Activated gamma-delta T cell (primary cell): ENCODE data around the gene LEUTX.
"Not testable (repeated sequence)": the region's sequence is repeated elsewhere in the genome, so short reads cannot be mapped to it uniquely, and the experiment has no call there.

ENCODE experiments used
- DNase-seq: peaks from one replicate; lab custom pipeline; 2025; lab: John Stamatoyannopoulos, UW
- total RNA-seq, 2 donors: gene quantifications; one replicate each; lab custom pipeline; 2026; lab: John Stamatoyannopoulos, UW

LEUTX gene, protein sequence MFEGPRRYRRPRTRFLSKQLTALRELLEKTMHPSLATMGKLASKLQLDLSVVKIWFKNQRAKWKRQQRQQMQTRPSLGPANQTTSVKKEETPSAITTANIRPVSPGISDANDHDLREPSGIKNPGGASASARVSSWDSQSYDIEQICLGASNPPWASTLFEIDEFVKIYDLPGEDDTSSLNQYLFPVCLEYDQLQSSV
- 0 reads per million in 2 donors for total RNA-seq

DNA sequence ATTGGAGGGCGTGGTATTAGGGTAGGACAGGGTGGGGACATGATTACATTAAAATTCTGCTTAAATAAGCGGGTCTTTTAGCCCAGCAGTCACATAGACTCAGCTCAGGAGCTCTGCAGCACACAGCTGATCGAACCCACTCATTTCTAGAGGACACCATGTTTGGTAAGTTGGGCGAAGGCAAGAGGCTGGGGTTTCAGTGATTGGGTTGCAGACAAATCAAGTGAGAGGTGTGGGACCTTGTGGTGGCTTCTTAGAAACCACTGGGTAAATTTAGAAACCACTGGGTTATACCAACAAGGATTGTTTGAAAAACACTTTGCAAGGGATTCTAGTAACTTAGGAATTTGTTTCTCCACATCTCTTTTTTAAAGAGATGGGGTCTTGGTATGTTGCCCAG, at the start of gene LEUTX:
TSS of gene LEUTX (plus strand) at position 92 of the 400 bp plus-strand sequence. CDS start at position 159, 67 bp downstream.
- no peak for DNase-seq

DNA sequence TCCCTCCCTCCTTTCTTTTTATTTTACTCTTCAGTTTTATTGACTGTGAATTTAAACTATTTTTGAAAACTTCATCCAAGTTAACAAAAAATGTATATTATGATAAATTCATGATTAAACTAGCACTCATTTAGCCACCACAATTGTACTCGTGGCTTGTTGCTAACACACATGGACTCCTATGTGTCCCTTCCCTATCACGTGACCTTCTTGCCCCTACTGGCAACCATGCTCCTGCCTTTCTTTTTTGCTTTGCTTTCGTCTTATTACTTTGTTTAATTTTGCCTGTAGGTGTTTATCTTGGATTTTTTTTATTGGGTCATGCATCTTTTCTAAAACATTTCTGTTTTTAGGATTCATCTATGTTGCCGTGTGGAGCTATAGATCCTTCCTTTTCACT, 49.1 kb upstream of the LEUTX start:
- no peak for DNase-seq

DNA sequence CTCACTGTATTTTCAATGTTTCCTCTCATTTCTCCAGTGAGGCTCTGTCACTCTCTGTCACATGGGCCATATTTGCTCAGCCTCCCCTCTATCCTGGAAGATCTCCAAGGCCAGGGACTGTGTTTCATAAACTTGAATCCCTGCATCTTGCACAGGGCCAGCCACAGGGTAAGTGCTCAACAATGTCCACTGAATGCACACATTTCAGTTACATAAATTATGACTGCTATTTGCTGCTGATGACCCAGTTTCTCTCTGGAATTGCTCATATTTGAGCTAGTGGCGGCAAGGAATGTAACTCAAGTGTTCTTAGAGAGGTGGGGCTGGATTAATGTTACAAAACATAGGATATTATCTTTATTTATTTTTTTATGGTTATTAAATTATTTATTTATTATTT, 47.0 kb upstream of the LEUTX start:
- no peak for DNase-seq

DNA sequence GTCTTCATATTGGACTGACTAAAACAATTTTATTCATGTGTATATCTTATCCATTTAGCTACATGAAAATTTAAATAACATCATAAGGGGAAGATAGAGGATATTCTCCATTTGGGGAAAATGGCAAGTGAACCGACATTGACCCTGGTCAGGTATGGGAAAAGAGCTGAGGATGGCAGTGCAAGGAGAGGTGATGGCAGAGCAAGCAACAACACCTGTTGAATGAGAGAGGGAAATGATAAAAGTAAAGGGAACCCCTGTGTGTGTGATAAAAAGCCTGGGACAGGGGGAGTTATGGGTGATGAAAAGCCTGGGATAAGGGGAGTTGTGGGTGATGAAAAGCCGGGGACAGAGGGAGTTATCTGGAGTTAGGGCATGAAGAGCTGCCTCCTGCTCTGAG, 44.8 kb upstream of the LEUTX start:
- no peak for DNase-seq

DNA sequence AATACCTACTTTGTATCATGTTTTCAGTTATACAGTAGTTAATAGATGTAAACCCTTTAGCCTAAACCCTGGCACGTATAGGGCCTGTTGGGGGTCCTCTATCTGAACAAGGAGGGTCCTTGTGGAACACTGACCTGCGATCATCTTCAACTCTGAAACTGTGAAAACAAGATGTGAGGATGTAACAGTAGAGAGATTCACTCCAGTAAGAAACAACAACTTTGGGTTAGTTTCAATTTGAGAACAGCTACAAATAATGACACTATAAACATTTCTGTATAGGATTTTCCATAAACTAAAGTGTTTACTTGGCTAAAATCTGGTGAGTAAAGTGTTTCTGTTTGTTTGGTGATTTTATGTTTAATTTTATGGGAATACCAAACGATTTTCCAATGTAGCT, 43.0 kb upstream of the LEUTX start:
- DNase-seq: no peak

DNA sequence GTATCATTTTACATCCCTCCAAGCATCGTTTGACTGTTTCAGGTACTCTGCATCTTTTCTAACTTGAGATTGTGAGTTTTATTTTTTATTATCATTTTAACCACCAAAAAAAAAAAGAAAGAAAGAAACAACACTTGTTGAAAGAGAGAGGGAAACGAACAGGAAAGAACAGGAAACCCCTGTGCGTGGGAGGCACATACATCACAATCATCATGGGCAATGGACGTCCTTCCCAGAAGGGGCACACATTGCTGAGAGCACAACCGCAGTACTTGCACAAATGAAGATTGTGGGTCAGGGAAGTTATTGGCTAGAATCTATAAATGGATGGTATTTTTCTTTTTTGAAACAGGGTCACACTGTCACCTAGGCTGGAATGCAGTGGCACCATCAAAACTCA, 42.6 kb upstream of the LEUTX start:
- DNase-seq: no peak

DNA sequence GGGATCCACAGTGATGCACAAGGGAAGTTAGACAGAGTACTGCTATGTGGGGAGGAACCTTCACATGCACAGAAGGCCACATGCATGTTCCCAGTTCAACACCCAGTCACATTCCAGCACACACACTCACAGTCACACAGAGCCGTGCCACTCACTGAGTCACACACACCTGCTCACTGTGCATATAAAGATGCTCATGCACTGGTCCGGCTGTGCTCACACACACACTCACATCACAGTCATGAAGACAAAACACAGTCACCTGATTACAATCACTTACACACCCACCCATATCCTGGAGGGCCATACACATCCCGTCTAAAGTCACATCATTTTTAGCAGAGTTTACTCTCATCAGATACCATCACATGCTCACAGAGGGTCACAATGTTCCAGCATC, 41.3 kb upstream of the LEUTX start:
- DNase-seq: no peak

DNA sequence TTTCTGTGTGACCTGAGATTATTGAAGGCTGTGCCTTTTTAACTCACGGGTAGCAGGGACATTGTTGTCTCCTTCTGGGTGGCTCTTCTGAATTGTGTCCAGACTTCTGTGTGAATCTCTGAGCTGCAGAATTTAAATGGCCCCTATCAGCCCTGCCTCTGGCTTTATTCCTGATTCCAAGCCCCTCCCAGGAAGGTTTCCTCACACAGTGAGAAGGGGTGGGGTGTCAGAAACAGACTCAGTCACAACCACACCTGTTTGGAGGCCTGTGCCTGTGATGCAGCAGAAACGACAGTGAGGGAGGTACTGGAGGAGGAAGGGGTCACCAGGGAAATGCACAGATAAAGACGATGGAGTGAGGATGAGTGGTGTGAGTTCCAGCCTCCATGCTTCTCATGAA, 40.8 kb upstream of the LEUTX start, which contains the start of gene CLC:
TSS of gene CLC (minus strand) at position 139 of the 400 bp plus-strand sequence. CDS start at position 62, 77 bp downstream.
- DNase-seq: no peak

DNA sequence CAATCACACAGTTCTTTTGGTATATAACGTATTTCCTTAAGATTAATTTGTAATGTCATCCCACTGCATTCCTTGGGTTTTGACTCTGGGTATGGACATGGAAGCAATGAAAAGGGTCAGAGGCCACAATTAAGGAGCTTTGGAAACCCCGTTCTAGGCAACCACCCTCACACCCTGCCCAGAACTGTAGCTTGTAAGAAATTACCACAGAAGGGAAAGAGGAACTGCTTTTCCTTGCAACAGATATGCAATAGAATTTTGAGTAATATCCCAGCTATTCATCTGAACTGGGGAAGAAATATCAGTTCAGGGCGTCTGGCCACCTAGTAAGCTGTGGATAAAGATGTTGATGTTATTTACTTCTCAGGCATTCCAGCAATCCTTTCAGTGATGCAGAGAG, 39.8 kb upstream of the LEUTX start:
- no peak for DNase-seq

DNA sequence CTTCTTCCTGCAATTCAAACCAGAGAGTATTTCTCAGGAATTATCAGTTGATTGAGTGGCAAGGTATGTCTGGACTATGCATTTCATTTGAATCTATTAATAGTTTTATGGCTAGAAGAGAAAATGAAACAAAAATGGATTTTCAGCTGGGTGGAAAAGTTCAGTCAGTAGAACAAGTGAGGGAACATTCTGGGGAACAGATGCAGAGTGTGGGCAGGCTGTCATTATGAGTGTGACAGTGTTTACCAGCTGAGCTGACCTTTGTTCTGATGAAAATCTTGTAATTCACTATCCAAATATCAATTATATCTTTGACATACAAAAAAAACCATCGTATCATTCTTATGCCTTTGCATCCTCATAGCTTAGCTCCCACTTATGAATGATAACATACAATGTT, 38.3 kb upstream of the LEUTX start:
- no peak for DNase-seq

DNA sequence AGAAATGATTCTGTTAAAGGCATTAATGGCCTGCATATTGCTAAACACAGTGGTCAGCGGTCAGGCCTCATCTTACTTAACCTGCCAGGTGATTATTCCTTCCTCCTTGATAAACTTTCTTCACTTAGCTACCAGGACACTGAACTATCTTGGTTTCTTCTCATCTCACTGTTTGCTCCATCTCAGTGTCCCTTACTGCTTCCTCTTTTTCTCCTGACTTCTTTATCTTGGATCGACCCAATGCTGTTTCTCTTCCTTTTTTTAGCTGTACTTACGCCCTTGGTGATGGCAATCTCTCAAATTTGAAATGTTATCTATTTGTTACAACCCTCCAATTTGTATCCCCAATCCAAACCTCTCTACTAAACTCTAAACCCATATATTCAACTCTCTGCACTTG, 33.0 kb upstream of the LEUTX start:
- DNase-seq: no peak

DNA sequence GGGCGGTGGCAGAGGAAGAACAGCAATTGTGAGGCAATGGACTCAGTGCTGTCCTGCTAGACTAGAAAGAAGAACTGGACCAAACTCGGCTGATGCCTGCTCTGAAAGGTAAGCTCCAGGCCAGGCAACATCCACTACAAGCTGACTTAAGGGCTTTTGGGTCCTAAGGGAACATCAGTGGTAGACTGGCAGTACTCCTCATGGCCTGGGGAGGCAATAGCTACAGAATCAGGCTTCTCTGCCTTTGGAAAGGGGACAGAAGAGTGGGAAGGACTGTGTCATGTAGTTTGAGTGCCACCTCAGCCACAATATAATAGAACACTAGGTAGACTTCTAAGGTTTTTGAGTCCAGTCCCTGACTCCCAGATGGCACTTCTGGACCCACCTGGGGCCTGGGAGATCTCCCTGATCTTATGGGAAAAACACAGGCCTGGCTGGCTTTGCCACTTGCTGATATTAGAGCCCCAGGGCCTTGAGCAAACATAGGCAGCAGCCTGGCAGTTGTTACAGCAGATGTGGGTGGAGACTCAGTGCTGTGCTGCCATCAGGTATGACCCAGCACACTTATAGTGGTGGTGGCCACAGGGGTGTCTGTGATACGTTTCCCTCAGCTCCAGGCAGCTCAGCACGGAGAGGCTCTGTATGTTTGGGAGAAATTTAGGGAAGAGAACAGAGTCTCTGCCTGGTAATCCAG, 31.7 kb upstream of the LEUTX start:
- DNase-seq: no peak

DNA sequence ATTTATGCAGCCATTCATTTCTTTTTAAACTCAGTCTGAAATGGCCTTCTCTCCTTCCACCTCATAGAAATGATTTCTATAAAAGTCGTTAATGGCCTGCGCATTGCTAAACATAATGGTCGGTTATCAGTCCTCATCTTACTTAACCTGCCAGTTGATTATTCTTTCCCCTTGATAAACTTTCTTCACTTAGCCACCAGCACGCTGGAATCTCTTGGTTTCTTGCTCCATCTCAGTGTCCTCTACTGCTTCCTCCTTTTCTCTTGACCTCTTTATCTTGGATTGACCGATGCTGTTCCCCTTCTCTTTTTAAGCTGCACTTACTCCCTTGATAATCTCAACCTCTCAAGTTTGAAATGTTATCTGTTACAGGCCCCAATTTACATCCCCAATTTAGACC, 28.7 kb upstream of the LEUTX start:
- no peak for DNase-seq

DNA sequence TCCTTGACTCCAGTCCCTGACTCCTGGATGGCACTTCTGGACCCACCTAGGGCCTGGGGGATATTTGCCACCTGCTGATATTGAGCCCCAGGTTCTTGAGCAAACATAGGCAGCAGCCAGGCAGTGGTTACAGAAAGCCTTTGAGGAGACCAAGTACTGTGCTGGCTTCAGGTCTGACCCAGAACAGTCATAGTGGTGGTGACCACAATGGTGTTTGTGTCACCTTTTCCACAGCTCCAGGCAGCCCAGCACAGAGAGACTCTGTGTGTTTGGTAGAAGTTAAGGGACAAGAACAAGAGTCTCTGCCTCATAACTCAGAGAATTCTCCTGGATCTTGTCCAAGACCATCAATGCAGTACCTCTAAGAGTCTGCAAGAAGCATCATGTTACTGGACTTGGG, 26.3 kb upstream of the LEUTX start:
- DNase-seq: no peak

DNA sequence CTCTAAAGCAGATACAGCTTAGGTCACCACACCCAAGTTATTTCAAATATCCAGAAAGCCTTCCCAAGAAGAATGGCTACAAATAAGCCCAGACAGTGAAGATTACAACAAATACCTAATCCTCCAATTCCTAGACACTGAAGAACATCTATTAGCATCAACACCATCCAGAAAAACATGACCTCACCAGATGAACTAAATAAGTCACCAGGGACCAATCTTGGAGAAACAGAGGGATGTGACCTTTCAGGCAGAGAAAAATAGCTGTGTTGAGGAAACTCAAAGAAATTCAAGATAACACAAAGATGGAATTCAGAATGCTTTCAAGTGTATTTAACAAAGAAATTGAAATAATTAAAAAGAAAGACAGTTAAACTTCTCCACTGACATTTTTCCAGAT, 25.9 kb upstream of the LEUTX start:
- no peak for DNase-seq

DNA sequence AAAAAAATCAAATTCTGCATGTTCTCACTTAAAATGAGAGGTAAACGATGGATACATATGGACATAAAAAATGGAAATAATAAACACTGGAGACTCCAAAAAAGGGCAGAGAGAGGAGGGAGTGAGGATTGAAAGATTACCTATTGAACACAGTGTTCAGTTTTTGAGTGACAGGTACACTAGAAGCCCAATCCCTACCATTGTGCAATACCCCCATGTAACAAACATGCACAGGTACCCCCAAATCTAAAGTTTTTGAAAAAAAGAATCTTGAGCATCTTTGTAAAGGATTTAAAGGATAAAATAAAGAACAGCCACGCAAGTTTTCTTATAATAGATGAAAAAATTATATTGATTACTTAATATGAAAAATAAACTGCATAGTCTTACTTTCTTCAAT, 24.1 kb upstream of the LEUTX start:
- no peak for DNase-seq

DNA sequence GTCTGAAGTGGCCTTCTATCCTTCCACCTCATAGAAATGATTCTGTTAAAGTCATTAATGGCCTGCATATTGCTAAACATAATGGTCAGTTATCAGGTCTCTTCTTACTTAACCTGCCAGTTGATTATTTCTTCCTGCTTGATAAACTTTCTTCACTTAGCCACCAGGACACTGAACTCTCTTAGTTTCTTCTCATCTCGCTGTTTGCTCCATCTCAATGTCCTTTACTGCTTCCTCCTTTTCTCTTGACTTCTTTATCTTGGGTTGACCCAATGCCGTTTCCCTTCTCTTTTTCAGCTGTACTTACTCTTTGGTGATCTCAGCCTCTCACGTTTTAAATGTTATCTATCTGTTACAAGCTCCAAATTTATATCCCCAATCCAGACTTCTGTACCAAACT, 23.7 kb upstream of the LEUTX start:
- no peak for DNase-seq

DNA sequence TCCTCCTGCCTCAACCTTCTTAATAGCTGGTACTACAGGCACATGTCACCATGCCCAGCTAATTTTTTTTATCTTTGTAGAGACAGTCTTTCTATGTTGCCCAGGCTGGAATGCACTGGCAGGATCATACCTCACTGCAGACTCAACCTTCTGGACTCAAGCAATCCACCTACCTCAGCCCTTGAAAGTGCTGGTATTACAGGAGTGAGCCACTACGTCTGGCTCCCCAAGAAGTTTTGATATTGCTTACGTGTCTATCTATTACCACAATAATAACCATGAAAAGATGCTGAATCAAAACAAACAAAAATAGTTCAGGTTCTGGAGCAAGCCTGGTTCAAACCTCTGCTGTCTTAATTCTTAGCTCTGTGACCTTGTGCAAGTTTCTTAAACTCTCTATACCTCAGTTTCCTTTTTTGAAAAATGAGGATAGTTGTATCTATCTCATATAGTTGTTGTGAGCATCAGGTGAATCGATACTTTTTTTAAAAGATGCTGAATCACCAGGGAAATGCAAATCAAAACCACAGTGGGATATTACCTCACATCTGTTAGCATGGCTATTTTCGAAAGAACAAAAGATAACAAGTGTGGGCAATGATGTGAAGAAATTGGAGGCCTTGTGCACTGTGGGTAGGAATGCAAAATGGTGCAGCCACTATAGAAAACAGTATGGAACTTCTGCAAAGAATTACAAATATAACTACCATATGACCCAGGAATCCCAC, 19.0 kb upstream of the LEUTX start:
- no peak for DNase-seq

DNA sequence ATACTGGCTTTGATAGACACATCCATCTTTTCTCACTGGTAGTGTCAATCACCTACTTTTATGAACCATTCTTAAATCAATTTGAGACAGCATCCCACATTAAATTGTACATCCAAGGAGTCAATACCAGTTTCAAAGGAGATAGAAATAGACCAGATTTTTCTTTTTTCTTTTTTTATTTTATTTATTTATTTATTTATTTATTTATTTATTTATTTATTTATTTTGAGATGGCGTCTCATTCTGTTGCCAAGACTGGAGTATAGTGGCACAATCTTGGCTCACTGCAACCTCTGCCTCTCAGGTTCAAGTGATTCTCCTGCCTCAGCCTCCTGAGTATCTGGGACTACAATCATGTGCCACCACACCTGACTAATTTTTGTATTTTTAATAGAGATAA, 16.8 kb upstream of the LEUTX start:
- DNase-seq: not testable (repeated sequence)

DNA sequence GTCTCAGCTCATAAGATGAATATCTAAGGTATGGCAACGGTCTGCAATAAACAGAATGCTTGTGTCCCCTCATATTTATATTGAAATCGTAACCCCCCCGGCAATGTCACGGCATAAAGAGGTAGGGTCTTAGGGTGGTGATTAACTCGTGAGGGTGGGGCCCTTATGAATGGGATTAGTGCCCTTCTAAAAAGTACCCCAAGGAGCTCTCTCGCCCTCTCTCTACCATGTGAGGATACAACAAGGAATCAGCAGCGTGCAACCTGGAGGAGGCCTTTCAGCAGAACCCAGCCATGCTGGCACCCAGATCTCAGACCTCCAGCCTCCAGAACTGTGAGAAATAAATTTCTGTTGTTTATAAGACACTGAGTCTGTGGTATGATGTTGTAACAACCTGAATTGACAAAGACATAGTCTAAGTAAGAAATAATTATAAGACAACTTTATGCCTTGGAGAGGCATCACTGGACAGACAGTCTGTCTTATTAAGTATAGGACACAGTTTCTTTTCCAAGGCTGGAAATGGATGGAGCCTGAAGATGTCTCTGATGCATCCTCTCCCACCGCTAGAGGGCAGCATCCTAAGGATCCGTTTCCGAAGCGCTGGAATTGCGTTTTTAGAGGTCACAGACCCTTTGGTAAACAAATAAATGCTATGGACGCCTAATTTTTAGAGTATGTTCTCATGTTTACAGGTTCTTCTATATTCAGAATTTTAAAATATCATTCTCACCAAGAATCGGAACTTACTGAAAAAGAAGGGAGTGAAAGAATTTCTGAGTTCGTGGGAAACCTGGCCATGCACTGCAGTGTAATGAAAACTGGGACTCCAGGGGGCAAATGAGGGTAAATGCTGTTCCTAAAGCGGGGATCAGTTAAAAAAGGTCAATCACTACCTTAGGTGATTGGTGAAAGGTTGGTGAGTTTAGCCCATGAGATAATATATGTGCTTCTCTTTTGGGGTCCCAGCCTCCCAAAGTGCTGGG, 13.3 kb upstream of the LEUTX start:
- no peak for DNase-seq

DNA sequence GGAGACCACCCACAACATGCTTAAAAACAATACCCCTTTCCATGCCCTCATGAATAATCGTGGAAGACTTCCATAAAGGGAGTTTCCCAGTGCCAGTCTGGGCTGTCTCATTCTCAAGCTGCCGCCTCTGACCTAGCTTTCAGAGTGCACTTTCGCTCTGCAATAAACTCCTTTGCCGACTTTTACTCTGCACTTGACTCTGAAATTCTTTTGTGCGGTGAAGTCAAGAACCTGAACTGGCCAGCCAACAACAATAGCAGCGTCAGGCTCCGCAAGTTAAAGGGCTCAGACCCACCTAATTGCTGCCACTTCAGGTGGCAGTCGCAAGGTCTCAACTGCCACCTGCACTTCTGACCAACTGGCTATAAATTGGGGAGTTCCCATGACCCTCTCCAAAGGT, 10.3 kb upstream of the LEUTX start:
- DNase-seq: no peak

DNA sequence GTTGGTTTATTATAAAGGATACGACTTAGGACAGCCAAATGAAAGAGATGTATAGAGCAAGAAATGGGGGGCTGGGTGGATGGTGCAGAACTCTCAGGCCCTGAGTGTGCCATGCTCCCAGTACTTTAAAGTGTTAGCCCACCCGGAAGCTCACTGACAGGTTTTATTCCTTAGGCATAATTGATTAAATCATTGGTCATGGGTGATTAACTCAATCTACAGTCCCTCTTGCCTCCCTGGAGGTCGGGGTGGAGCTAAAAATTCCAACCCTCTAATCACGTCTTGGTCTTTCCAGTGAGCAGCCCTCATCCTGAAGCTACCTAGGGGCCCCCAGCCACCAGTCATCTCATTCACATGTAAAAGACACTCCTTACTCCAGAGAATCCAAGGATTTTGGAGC, 9.9 kb upstream of the LEUTX start:
- no peak for DNase-seq
